SU-DHL-6 (cell line): ENCODE measurements around the gene CLTB.

Experiments
- H2AFZ ChIP-seq: fragments of 200-600 bp; sonication (generic); 2 replicates; pipeline ENCODE4 v1.6.1; 2014; ENCODE audit warnings: low read depth, mild to moderate bottlenecking, moderate library complexity, mixed read lengths, antibody characterized with exemption, low read length; ENCODE audit not compliant: severe bottlenecking
- H3F3A ChIP-seq: fragments of 200-600 bp; shearing (Covaris generic); 2 replicates; pipeline ENCODE4 v1.6.0; 2016; ENCODE audit warnings: antibody characterized with exemption, mild to moderate bottlenecking; ENCODE audit not compliant: insufficient read depth
- H3K27ac ChIP-seq: fragments of 200-600 bp; sonication (generic); 2 replicates; pipeline ENCODE4 v1.5.1; 2016; ENCODE audit warnings: low read depth, mild to moderate bottlenecking, low read length, moderate library complexity, mixed read lengths
- H3K27me3 ChIP-seq: fragments of 200-600 bp; sonication (generic), shearing (Covaris generic); 2 replicates; pipeline ENCODE4 v1.6.0; 2014; ENCODE audit warnings: mild to moderate bottlenecking, low read length
- H3K36me3 ChIP-seq: fragments of 200-600 bp; sonication (generic); 2 replicates; pipeline ENCODE4 v1.6.1; 2014; ENCODE audit warnings: mild to moderate bottlenecking, low read length, mixed read lengths
- H3K4me2 ChIP-seq: fragments of 300-600, 200-600 bp; shearing (Covaris generic), sonication (generic); 2 replicates; pipeline ENCODE4 v1.6.0; 2014; ENCODE audit warnings: low read length, low read depth, mild to moderate bottlenecking; ENCODE audit not compliant: poor library complexity, severe bottlenecking
- H3K4me3 ChIP-seq: fragments of 200-600 bp; sonication (generic); 2 replicates; pipeline ENCODE4 v1.5.1; 2014; ENCODE audit warnings: antibody characterized with exemption, low read length, mild to moderate bottlenecking, mixed read lengths; ENCODE audit not compliant: insufficient read depth, poor library complexity, severe bottlenecking
- H3K79me2 ChIP-seq: fragments of 200-600 bp; sonication (generic); 2 replicates; pipeline ENCODE4 v1.6.1; 2014; ENCODE audit warnings: mild to moderate bottlenecking, low read length, moderate library complexity; ENCODE audit not compliant: insufficient read depth
- H3K9ac ChIP-seq: fragments of 200-600 bp; sonication (generic); 2 replicates; pipeline ENCODE4 v1.7.0; 2014; ENCODE audit warnings: mild to moderate bottlenecking, low read length
- H3K9me2 ChIP-seq: fragments of 200-600 bp; sonication (generic); replicated peaks from 2 replicates; pipeline ENCODE4 v1.6.1; 2014; ENCODE audit warnings: low read length; ENCODE audit not compliant: insufficient read depth
- H3K9me3 ChIP-seq: fragments of 200-600 bp; sonication (generic); 2 replicates; pipeline ENCODE4 v1.6.1; 2014; ENCODE audit warnings: low read length, mixed read lengths; ENCODE audit not compliant: insufficient read depth
- H4K20me1 ChIP-seq: fragments of 200-600 bp; sonication (generic); 2 replicates; pipeline ENCODE4 v1.6.1; 2014; ENCODE audit warnings: low read depth, mild to moderate bottlenecking, antibody characterized with exemption, low read length, moderate library complexity, mixed read lengths
- CTCF ChIP-seq: fragments of 200-600 bp; sonication (generic); IDR thresholded peaks from one replicate; pipeline ENCODE4 v1.5.1; 2017; ENCODE audit warnings: antibody characterized with exemption, mild to moderate bottlenecking, low read length, moderate library complexity; ENCODE audit not compliant: insufficient read depth, poor library complexity, severe bottlenecking
- EZH2phosphoT487 ChIP-seq: fragments of 200-600 bp; sonication (generic), shearing (Covaris generic); conservative IDR thresholded peaks from 2 replicates; pipeline ENCODE4 v1.6.1; 2018; ENCODE audit warnings: mild to moderate bottlenecking, antibody characterized with exemption, low read length, moderate library complexity, mixed read lengths

CLTB gene

GRCh38 chr5:176392526-176392925 is 23.8 kb downstream of the CLTB start:
- no peak for TF ChIP-seq EZH2phosphoT487
- no peak for TF ChIP-seq CTCF
- Histone ChIP-seq H3K9me2 (no peaks in the 10 kb centered on the region), H2AFZ (no peak overlapping the region), H3K4me3 (no peak overlapping the region), H3K79me2 (peaks cover 21% of the 10 kb centered on the region), H3K36me3 (no peaks in the 10 kb centered on the region), H4K20me1 (no peaks in the 10 kb centered on the region; the same call in 1 of the 2 replicates), H3K27me3 (no peaks in the 10 kb centered on the region), H3K9me3 (no peaks in the 10 kb centered on the region), H3F3A (no peaks in the 10 kb centered on the region), H3K9ac (no peak overlapping the region), H3K4me2 (no peak overlapping the region), H3K27ac (no peak overlapping the region)

GRCh38 chr5:176391999-176392398 is 24.3 kb downstream of the CLTB start:
- Histone ChIP-seq H4K20me1 (no peaks in the 10 kb centered on the region; the same call in 1 of the 2 replicates), H3K36me3 (no peaks in the 10 kb centered on the region), H3K79me2 (peaks cover 26% of the 10 kb centered on the region), H3K27me3 (no peaks in the 10 kb centered on the region), H3K9me3 (no peaks in the 10 kb centered on the region), H3F3A (no peaks in the 10 kb centered on the region), H3K4me2 (no peak overlapping the region), H2AFZ (no peak overlapping the region), H3K9me2 (no peaks in the 10 kb centered on the region), H3K27ac (no peak overlapping the region), H3K4me3 (no peak overlapping the region), H3K9ac (no peak overlapping the region)
- no peak for TF ChIP-seq CTCF
- TF ChIP-seq EZH2phosphoT487 = no peak

GRCh38 chr5:176391479-176391878 is 24.9 kb downstream of the CLTB start:
- Histone ChIP-seq H3K27ac (no peak overlapping the region), H3K4me3 (no peak overlapping the region), H3K4me2 (no peak overlapping the region), H3K36me3 (0 out of 2 replicates have a peak, but pooled peaks cover 3% of the 10 kb centered on the region), H3K79me2 (peaks cover 31% of the 10 kb centered on the region), H3K9me2 (no peaks in the 10 kb centered on the region), H3K9ac (no peak overlapping the region), H3K27me3 (no peaks in the 10 kb centered on the region), H3K9me3 (no peaks in the 10 kb centered on the region), H2AFZ (no peak overlapping the region), H3F3A (0 out of 2 replicates have a peak, but pooled peaks cover under 1% of the 10 kb centered on the region), H4K20me1 (no peaks in the 10 kb centered on the region; the same call in 1 of the 2 replicates)
- TF ChIP-seq EZH2phosphoT487 (no peak), CTCF (no peak)
